Measurements from ENCODE around the gene STON1.

- TF ChIP-seq ZFP30 (CRISPR knock-in tag; IDR thresholded peaks at IDR 0.05) (no peak), RARB (CRISPR knock-in tag; IDR thresholded peaks at IDR 0.05) (no peak), PATZ1 (CRISPR knock-in tag; IDR thresholded peaks at IDR 0.05; ENCODE audit: borderline replicate concordance) (no peak), CSRNP3 (CRISPR knock-in tag; IDR thresholded peaks at IDR 0.05) (no peak), ZNF8 (CRISPR knock-in tag; IDR thresholded peaks at IDR 0.05) (no peak), ARNTL (CRISPR knock-in tag; IDR thresholded peaks at IDR 0.05; ENCODE audit: borderline replicate concordance, low read depth) (no peak), OSR1 (CRISPR knock-in tag; IDR thresholded peaks at IDR 0.05) (no peak), ZNF565 (CRISPR knock-in tag; conservative IDR thresholded peaks at IDR 0.05; ENCODE audit: low read depth) (no peak), ISL1 (CRISPR knock-in tag; IDR thresholded peaks at IDR 0.05) (no peak), PPARA (CRISPR knock-in tag; IDR thresholded peaks at IDR 0.05; ENCODE audit: borderline replicate concordance) (no peak), TOX (CRISPR knock-in tag; IDR thresholded peaks at IDR 0.05; ENCODE audit: borderline replicate concordance) (no peak), ZC3H10 (CRISPR knock-in tag; IDR thresholded peaks at IDR 0.05) (no peak), ZFP3 (CRISPR knock-in tag; IDR thresholded peaks at IDR 0.05) (no peak)
- TF ChIP-seq, protein P1, sequence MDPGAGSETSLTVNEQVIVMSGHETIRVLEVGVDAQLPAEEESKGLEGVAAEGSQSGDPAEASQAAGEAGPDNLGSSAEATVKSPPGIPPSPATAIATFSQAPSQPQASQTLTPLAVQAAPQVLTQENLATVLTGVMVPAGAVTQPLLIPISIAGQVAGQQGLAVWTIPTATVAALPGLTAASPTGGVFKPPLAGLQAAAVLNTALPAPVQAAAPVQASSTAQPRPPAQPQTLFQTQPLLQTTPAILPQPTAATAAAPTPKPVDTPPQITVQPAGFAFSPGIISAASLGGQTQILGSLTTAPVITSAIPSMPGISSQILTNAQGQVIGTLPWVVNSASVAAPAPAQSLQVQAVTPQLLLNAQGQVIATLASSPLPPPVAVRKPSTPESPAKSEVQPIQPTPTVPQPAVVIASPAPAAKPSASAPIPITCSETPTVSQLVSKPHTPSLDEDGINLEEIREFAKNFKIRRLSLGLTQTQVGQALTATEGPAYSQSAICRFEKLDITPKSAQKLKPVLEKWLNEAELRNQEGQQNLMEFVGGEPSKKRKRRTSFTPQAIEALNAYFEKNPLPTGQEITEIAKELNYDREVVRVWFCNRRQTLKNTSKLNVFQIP (CRISPR knock-in tag; IDR thresholded peaks at IDR 0.05; ENCODE audit: borderline replicate concordance, low read depth) = no peak
Observed at GRCh38 chr2:48549972-48550371, 20.0 kb downstream of the STON1 start.

Data from SK-N-SH treated with all-trans-retinoic acid at 6 μM for 48 hours (cell line).